Esophagus squamous epithelium (tissue), 5 donors: ENCODE data around the gene TMEFF2. TPM values are rescaled to one million over a fixed set of nuclear protein-coding genes. Genes with fewer than 3 reads are reported as not detected.

Experiments
- DNase-seq: peaks from one replicate; lab custom pipeline; 2025; lab: John Stamatoyannopoulos, UW
- H3K27ac ChIP-seq, 4 donors: fragments of 200-600 bp; sonication (generic); one replicate each; pipeline ENCODE4 v1.5.1; 2016 to 2019; ENCODE audit warnings: mild to moderate bottlenecking in 1 of 4
- H3K27me3 ChIP-seq, 4 donors: fragments of 200-600 bp; sonication (generic); 1 replicate in 3 of 4; 2 replicates in 1 of 4; pipeline versions ENCODE4 v1.5.1 to v1.6.0; 2017 to 2021; ENCODE audit warnings: antibody characterized with exemption in 1 of 4
- H3K36me3 ChIP-seq, 3 donors: fragments of 200-600 bp; sonication (generic); one replicate each; pipeline ENCODE4 v1.5.1; 2016 to 2019
- H3K4me1 ChIP-seq, 3 donors: fragments of 200-600 bp; sonication (generic); one replicate each; pipeline ENCODE4 v1.5.1; 2017 to 2019
- H3K4me3 ChIP-seq, 4 donors: fragments of 200-600 bp; sonication (generic); 1 replicate in 3 of 4; 2 replicates in 1 of 4; pipeline ENCODE4 v1.5.1; 2016 to 2019; ENCODE audit warnings: mild to moderate bottlenecking in 2 of 4, moderate library complexity in 1 of 4
- H3K9me3 ChIP-seq, 3 donors: fragments of 200-600 bp; sonication (generic); one replicate each; pipeline ENCODE4 v1.5.1; 2016 to 2019
- POLR2A ChIP-seq, 4 donors: fragments of 450-650 bp; IDR thresholded peaks; one replicate each; pipeline ENCODE4 v1.6.1; 2017; ENCODE audit warnings: antibody characterized with exemption in 4 of 4, mild to moderate bottlenecking in 4 of 4, moderate library complexity in 3 of 4
- WGBS, 2 donors: methylation state at CpG; one replicate each; pipeline ENCODE4 v1.1.5; 2018; 5-methylcytosine and 5-hydroxymethylcytosine counted together
- intact Hi-C: fragments of 100-400 bp; cut with DNase I; formaldehyde crosslinking; loops from one replicate; pipeline ENCODE4 v1.15.0; 2022
- total RNA-seq, 4 donors: library from RNA; depleted of rRNA; stranded (reverse); fragments of >200 nt; gene quantifications; one replicate each; pipeline ENCODE4 v1.1.0, GENCODE V29; 2016
- TF ChIP-seq, protein P1 (sequence below), 6 experiments: fragments of 450-650 bp in 4 of 6; fragments of 200-600 bp in 2 of 6; sonication (generic) in 2 of 6; IDR thresholded peaks; one replicate each; pipeline ENCODE4 v1.5.1; 2016 to 2019; ENCODE audit warnings: antibody characterized with exemption in 6 of 6, mild to moderate bottlenecking in 4 of 6, moderate library complexity in 4 of 6
- donor health status: DM: yes; HTN: yes; CAD: no.

Gene TMEFF2
- total RNA-seq, 4 donors from 2014 or later = 1.5 TPM; not detected in 3

DNA sequence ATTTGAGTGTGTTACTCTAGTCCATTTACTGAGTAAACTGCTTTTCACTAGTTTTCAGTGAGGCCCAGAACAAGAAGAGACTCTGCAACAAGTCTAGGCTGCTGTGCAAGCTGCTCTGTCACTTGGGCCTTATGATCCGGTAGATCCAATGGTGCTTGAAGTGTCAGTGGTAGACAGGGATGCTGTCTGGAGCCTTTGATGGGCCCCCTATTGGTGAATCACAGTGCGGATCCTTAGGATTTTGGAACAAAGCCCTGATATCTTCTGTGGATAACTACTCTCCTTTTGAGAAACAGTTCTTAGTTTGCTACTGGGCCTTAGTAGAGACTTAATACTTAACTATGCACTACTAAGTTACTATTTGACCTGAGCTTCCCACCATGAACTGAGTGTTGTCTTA, 150.2 kb downstream of the TMEFF2 start:
- 90 to 100% methylated on average over 2 of the region's 2 CpGs for WGBS, 2 donors
- Histone ChIP-seq H3K27me3 (no peaks in the 10 kb centered on the region), H3K27ac (no peak overlapping the region), H3K4me3 (no peak overlapping the region), H3K9me3 (no peaks in the 10 kb centered on the region), H3K4me1 (no peaks in the 10 kb centered on the region), H3K36me3 (no peaks in the 10 kb centered on the region)
- no peak for DNase-seq
- TF ChIP-seq, protein P1, sequence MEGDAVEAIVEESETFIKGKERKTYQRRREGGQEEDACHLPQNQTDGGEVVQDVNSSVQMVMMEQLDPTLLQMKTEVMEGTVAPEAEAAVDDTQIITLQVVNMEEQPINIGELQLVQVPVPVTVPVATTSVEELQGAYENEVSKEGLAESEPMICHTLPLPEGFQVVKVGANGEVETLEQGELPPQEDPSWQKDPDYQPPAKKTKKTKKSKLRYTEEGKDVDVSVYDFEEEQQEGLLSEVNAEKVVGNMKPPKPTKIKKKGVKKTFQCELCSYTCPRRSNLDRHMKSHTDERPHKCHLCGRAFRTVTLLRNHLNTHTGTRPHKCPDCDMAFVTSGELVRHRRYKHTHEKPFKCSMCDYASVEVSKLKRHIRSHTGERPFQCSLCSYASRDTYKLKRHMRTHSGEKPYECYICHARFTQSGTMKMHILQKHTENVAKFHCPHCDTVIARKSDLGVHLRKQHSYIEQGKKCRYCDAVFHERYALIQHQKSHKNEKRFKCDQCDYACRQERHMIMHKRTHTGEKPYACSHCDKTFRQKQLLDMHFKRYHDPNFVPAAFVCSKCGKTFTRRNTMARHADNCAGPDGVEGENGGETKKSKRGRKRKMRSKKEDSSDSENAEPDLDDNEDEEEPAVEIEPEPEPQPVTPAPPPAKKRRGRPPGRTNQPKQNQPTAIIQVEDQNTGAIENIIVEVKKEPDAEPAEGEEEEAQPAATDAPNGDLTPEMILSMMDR (IDR thresholded peaks at IDR 0.05) = no peak
- TF ChIP-seq POLR2A (IDR thresholded peaks at IDR 0.05) = no peak
- intact Hi-C loops = no loop called here

DNA sequence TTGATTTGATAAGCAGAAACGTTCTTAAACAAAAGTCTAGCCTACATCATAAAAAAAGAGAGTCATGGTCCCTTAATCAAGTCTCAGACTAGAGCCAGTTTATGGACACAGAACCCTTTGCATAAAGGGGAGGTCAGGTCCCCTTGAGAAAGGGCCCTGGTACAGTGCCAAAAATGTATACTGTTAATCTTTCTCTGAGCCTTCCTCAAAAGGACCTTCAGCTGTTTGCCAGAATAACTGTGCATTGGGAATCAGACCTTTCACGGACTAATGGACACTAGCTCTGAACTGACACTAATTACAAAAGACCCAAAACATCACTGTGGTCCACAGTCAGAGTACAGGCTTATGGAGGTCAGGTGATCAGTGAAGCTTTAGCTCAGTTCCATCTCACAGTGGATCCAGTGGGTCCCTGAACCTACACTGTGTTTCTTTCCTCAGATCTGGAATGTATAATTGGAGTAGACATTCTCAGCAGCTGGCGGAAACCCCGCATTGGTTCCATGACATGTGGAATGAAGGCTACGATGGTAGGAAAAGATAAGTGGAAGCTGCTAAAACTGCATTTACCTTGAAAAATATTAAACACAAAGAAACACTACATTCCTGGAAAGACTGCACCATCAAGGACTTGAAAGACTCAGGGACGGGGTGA, 151.4 kb downstream of the TMEFF2 start:
- TF ChIP-seq, protein P1 (IDR thresholded peaks at IDR 0.05) = no peak
- TF ChIP-seq POLR2A (IDR thresholded peaks at IDR 0.05) = no peak
- no peaks in the 10 kb centered on the region for H3K4me1 ChIP-seq
- H3K27me3 ChIP-seq = no peaks in the 10 kb centered on the region
- no peak overlapping the region for H3K27ac ChIP-seq
- H3K36me3 ChIP-seq = no peaks in the 10 kb centered on the region
- H3K4me3 ChIP-seq = no peak overlapping the region
- intact Hi-C loops = no loop called here
- DNase-seq = no peak
- no peaks in the 10 kb centered on the region for H3K9me3 ChIP-seq
- WGBS, 2 donors = 79 to 87% methylated on average over 6 of the region's 6 CpGs

DNA sequence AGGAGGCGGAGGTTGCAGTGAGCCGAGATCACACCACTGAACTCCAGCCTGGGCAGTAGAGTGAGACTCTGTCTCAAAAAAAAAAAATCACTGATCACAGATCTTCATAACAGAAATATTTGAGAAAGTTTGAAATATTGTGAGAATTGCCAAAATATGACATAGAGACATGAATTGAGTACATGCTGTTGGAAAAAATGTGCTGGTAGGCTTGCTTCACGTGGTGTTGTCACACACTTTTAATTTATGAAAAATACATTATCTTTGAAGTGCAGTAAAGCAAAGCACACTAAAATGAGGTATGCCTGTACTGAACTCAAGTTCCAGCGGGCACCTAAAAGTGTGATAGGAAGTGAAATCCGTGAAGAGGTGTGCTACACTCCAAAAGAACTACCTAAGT, 152.6 kb downstream of the TMEFF2 start:
- no peak for TF ChIP-seq POLR2A (IDR thresholded peaks at IDR 0.05)
- Histone ChIP-seq H3K9me3 (no peaks in the 10 kb centered on the region), H3K36me3 (no peaks in the 10 kb centered on the region), H3K27ac (no peak overlapping the region), H3K27me3 (no peaks in the 10 kb centered on the region), H3K4me3 (no peak overlapping the region), H3K4me1 (no peaks in the 10 kb centered on the region)
- DNase-seq = no peak
- 80 to 88% methylated on average over 5 of the region's 5 CpGs for WGBS, 2 donors
- intact Hi-C loops = no loop called here

DNA sequence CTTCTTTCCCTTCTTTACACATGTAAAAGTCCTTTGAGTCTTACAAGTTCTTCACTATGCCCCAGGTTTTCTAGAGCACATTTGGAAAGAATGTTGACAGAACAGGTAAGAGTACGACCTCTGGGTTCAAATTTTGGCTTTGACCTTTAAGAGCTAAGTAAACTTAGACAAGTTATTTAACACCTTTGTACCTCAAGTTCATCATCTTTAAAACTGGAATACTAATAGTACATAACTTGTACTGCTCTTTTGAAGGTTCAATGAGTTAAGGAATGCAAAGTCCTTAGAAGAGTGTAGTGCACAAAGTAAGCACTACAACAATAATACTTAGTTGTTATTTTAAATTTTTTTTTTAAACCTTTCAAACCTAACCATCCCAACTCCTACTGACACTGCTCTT, 156.6 kb downstream of the TMEFF2 start:
- Histone ChIP-seq H3K27ac (no peak overlapping the region), H3K36me3 (no peaks in the 10 kb centered on the region), H3K4me1 (no peaks in the 10 kb centered on the region), H3K9me3 (no peaks in the 10 kb centered on the region), H3K4me3 (no peak overlapping the region), H3K27me3 (no peaks in the 10 kb centered on the region)
- TF ChIP-seq, protein P1 (IDR thresholded peaks at IDR 0.05) = no peak
- TF ChIP-seq POLR2A (IDR thresholded peaks at IDR 0.05) = no peak
- no peak for DNase-seq
- intact Hi-C loops = no loop called here
- WGBS, 2 donors = 86% methylated on average over 1 of the region's 1 CpG

DNA sequence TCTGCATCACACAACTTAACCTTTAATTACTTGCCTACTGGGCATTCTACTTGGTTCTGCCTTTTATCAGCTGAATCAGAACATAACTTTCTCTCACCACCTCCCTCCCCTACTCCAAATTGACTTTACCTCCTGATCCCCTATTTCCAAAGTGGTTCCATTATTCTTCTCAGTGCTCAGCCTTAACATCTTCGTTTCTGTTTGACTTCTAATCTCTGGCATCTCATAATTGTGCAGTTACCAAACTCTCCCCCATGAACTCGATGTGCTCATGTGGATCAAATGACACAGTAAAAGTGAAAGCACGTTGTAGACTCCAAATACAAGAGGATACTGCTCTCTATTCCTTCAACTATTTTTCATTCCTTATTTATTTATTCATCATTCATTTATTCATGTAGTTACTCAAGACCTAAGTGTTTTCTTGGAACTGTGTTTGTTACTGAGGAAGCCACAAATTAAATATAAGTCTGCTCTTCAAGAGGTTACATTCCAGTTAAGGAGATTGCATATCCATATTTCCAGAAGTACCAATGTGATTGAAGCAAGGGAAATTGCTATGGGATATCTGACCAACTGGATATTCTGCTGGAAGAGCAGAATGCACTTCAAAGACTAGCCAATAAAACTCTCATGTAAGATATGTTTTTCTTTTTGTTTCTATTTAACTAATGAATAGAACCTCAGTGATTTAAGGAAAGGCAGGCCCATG, 158.8 kb downstream of the TMEFF2 start:
- Histone ChIP-seq H3K27ac (no peak overlapping the region), H3K27me3 (no peaks in the 10 kb centered on the region), H3K36me3 (no peaks in the 10 kb centered on the region), H3K4me3 (no peak overlapping the region), H3K4me1 (no peaks in the 10 kb centered on the region), H3K9me3 (no peaks in the 10 kb centered on the region)
- intact Hi-C loops = no loop called here
- no peak for DNase-seq
- 42 to 55% methylated on average over 3 of the region's 3 CpGs for WGBS, 2 donors
- TF ChIP-seq, protein P1 (IDR thresholded peaks at IDR 0.05) = no peak
- no peak for TF ChIP-seq POLR2A (IDR thresholded peaks at IDR 0.05)
